Measurements from ENCODE around the gene TUBGCP6.

DNA sequence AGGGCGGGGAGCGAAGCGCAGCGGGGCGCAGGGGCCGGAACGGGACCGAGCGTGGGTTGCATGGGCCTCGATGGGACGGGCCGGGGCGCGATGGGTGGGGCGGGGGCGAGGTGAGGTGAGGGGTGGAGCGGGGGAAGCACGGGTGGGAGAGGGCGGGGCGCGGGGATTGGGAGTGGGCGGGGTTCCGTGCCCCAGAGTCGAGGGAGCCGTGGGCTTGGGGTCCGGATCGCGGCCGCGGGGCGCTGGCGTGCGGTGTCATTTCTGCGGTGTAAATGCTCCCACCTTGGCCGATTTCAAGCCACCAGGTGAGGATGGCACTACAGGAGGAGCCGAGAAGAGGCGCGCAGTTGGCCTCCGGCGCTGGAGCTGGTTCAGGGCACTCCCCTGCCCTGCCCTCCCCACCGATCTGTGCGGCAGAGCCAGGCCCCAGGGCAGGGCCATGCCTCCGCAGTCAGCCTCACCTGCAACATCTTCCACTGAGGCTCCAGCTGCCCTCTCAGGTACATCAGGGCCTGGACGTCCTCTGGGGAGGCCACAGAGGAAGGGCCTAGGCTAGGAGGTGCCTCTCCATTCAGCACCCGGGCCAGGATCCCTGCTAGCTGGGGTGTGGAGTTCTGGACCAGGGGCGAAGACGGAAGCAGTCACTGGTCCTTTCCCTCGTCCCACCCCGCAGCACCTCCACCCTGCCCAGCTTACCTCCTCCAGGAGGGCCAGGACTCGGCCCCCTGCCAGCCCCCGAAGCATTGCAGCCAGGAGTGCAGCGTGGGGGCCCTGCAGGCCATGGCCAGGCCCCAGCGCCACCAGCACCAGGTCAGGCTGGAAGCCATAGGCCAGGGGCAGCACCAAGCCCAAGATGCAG, 620 bp upstream of the TUBGCP6 start:
- TF ChIP-seq, protein P1, sequence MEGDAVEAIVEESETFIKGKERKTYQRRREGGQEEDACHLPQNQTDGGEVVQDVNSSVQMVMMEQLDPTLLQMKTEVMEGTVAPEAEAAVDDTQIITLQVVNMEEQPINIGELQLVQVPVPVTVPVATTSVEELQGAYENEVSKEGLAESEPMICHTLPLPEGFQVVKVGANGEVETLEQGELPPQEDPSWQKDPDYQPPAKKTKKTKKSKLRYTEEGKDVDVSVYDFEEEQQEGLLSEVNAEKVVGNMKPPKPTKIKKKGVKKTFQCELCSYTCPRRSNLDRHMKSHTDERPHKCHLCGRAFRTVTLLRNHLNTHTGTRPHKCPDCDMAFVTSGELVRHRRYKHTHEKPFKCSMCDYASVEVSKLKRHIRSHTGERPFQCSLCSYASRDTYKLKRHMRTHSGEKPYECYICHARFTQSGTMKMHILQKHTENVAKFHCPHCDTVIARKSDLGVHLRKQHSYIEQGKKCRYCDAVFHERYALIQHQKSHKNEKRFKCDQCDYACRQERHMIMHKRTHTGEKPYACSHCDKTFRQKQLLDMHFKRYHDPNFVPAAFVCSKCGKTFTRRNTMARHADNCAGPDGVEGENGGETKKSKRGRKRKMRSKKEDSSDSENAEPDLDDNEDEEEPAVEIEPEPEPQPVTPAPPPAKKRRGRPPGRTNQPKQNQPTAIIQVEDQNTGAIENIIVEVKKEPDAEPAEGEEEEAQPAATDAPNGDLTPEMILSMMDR (IDR thresholded peaks at IDR 0.05; ENCODE audit: borderline replicate concordance, extremely low read depth, low read length, poor library complexity, severe bottlenecking), result no peak
- no peak for TF ChIP-seq EZH2 (IDR thresholded peaks at IDR 0.05; ENCODE audit: borderline replicate concordance, low read depth, low read length, severe bottlenecking)
